NCI-H82 (cell line): ENCODE data around the gene FTSJ3.

Source experiments
- DNase-seq: peaks from one replicate; lab custom pipeline; 2025; lab: John Stamatoyannopoulos, UW

Gene FTSJ3

GRCh38 chr17:63786117-63786516, 41.3 kb downstream of the FTSJ3 start:
- no peak for DNase-seq

- no peak for DNase-seq
Measured at GRCh38 chr17:63785556-63785955, 41.9 kb downstream of the FTSJ3 start.

GRCh38 chr17:63783522-63783921, 43.9 kb downstream of the FTSJ3 start:
- DNase-seq = no peak

GRCh38 chr17:63780928-63781327, 46.5 kb downstream of the FTSJ3 start:
- DNase-seq = no peak

GRCh38 chr17:63780507-63780906, 47.0 kb downstream of the FTSJ3 start:
- no peak for DNase-seq

- peak; percentile 45 for DNase-seq
Measured at GRCh38 chr17:63775420-63775819, 52.0 kb downstream of the FTSJ3 start.

- DNase-seq = peak; percentile 33
Measured at GRCh38 chr17:63774969-63775265, 52.5 kb downstream of the FTSJ3 start.

GRCh38 chr17:63774141-63774968, 53.1 kb downstream of the FTSJ3 start, which contains the start of gene DDX42:
Gene DDX42, plus strand, starts transcription at chr17:63774170. Its CDS starts 12,880 bp downstream, at chr17:63787050.
- peak; percentile 76 for DNase-seq

- DNase-seq = peak; percentile 100
Measured at GRCh38 chr17:63773272-63774140, 54.0 kb downstream of the FTSJ3 start, which contains the start of gene CCDC47. Gene CCDC47, minus strand, starts transcription at chr17:63773597. Its CDS starts 7,422 bp downstream, at chr17:63766175.

- peak; percentile 41 for DNase-seq
Measured at GRCh38 chr17:63772801-63773271, 54.6 kb downstream of the FTSJ3 start.
